HCT116 (cell line): ENCODE results near the gene CA7.

Experiments used
- ATF3 ChIP-seq: IDR thresholded peaks from 2 replicates; pipeline ENCODE4 v1.6.1; 2012
- CTCF ChIP-seq, 3 experiments: fragments of 200-600 bp in 1 of 3; sonication (generic) in 1 of 3; IDR thresholded peaks in 2 of 3; conservative IDR thresholded peaks in 1 of 3; 2 replicates each; pipeline ENCODE4 v1.5.1; 2012 to 2017; ENCODE audit warnings: low read depth in 2 of 3, low read length in 2 of 3, antibody characterized with exemption in 1 of 3, borderline replicate concordance in 1 of 3, control low read depth in 1 of 3, mild to moderate bottlenecking in 1 of 3, mixed read lengths in 1 of 3, mixed run types in 1 of 3, moderate library complexity in 1 of 3; ENCODE audit not compliant: insufficient read depth in 1 of 3
- EZH2 ChIP-seq: fragments of 200-600 bp; sonication (generic); IDR thresholded peaks from 2 replicates; pipeline ENCODE4 v1.6.1; 2017; ENCODE audit warnings: antibody characterized with exemption, mixed run types
- MAX ChIP-seq: IDR thresholded peaks from 2 replicates; pipeline ENCODE4 v1.6.1; 2012
- POLR2A ChIP-seq: IDR thresholded peaks from 2 replicates; pipeline ENCODE4 v1.7.0; 2011; ENCODE audit warnings: borderline replicate concordance; ENCODE audit not compliant: insufficient read depth, insufficient read length; ENCODE audit errors: extremely low read depth
- POLR2AphosphoS5 ChIP-seq: IDR thresholded peaks from 2 replicates; pipeline ENCODE4 v1.6.1; 2011; ENCODE audit warnings: mild to moderate bottlenecking, low read depth, low read length, moderate library complexity
- RAD21 ChIP-seq: IDR thresholded peaks from 2 replicates; pipeline ENCODE4 v1.6.1; 2012; ENCODE audit warnings: low read depth, mild to moderate bottlenecking
- REST ChIP-seq: IDR thresholded peaks from 2 replicates; pipeline ENCODE4 v1.6.1; 2012; ENCODE audit warnings: low read depth
- SIN3A ChIP-seq: IDR thresholded peaks from 2 replicates; pipeline ENCODE4 v1.6.1; 2012; ENCODE audit warnings: low read depth
- SP1 ChIP-seq: IDR thresholded peaks from 2 replicates; pipeline ENCODE4 v1.6.1; 2012; ENCODE audit warnings: low read depth
- TCF7L2 ChIP-seq: IDR thresholded peaks from 2 replicates; pipeline ENCODE4 v1.7.0; 2011; ENCODE audit warnings: borderline replicate concordance, inconsistent platforms; ENCODE audit not compliant: insufficient read depth, insufficient read length; ENCODE audit errors: extremely low read depth

- TF ChIP-seq POLR2A (no peak), SP1 (no peak), CTCF (IDR thresholded peaks at IDR 0.05 in 2 of 3, conservative IDR thresholded peaks at IDR 0.05 in 1 of 3; ENCODE audit: borderline replicate concordance in 1 of 3, insufficient read depth in 1 of 3, low read depth in 2 of 3, low read length in 2 of 3) (no peak), ATF3 (no peak), REST (no peak), SIN3A (no peak), TCF7L2 (no peak), MAX (no peak), EZH2 (no peak), RAD21 (no peak), POLR2AphosphoS5 (no peak)
Measured at GRCh38 chr16:66856184-66856730, 12.0 kb downstream of the CA7 start.
